Measurements from ENCODE around the gene ENPP6.

Gene ENPP6

DNA sequence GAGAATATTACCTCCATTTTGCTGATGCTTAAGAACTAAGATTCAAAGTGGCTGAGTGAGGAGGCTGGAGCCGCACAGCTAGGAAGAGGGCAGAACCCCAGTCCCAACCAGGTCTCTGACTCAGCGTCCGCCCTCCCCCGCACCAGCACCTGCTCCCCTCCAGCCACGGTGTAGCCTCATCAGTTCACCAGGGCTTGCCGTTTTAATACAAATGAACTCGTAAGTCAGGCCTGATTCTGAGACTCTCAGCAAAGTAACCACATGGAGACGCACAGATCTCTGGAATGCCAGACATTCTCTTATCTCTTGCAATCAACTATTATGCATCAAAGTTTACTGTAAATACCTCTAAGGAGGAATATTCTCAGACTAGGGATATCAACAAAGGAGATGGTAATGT lies 52.4 kb downstream of the ENPP6 start:
- Mint-ChIP-seq H3K9me3 (no peaks in the 10 kb centered on the region), H3K36me3 (ENCODE audit: low read depth) (no peaks in the 10 kb centered on the region), H3K27ac (no peak overlapping the region), H3K27me3 (peaks cover 42% of the 10 kb centered on the region), H3K4me3 (no peak overlapping the region), H3K4me1 (ENCODE audit: low read depth) (peaks cover 10% of the 10 kb centered on the region)
- intact Hi-C loops (cut with micrococcal nuclease) = no loop called here

DNA sequence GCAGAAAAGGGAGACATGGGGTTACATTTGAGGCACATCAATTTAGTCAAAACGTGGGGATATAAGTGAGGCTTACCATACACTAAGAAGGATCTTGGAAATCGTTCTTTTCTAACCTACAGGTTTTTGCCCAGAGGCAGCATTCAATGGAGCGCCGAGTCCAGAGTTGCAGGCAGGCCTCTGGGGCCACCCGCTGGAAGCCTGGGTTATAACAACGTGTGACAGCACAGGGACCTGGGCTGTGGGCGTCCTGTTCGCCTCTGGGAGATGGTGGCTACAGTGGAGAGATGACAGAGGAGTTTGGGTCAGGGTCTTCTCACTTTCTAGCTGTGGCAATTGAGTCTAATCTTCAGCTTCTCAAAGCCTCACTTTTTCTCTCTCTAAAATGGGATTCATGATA lies 53.9 kb downstream of the ENPP6 start:
- intact Hi-C loops (cut with micrococcal nuclease) = no loop called here
- H3K36me3 Mint-ChIP-seq (ENCODE audit: low read depth) = no peaks in the 10 kb centered on the region
- H3K27me3 Mint-ChIP-seq = peaks cover 34% of the 10 kb centered on the region
- no peak overlapping the region for H3K27ac Mint-ChIP-seq
- H3K4me1 Mint-ChIP-seq (ENCODE audit: low read depth) = peaks cover 7% of the 10 kb centered on the region
- H3K9me3 Mint-ChIP-seq = no peaks in the 10 kb centered on the region
- H3K4me3 Mint-ChIP-seq = no peak overlapping the region

DNA sequence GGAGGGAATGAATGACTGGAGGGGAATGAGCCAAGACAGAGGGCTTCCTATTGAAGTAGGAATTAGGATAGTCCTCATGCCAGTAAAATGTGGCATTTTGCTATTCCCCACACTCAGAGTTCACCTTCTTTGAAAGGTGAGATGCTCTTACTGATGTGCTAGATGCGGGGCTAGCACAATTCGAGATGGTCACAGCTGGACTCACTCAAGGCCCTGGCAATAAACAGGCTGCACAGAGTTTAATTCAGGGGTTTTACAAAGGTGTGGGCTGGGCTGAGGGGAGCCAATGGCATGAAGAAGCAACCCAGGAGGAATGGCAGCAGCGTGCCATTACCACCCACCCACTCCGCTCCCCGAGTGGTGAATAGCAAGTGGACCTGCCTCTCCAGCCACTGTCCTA lies 55.1 kb downstream of the ENPP6 start:
- H3K27ac Mint-ChIP-seq = no peak overlapping the region
- no peaks in the 10 kb centered on the region for H3K4me1 Mint-ChIP-seq (ENCODE audit: low read depth)
- intact Hi-C loops (cut with micrococcal nuclease) = no loop called here
- no peak overlapping the region for H3K4me3 Mint-ChIP-seq
- H3K27me3 Mint-ChIP-seq = peaks cover 25% of the 10 kb centered on the region
- no peaks in the 10 kb centered on the region for H3K9me3 Mint-ChIP-seq
- no peaks in the 10 kb centered on the region for H3K36me3 Mint-ChIP-seq (ENCODE audit: low read depth)

DNA sequence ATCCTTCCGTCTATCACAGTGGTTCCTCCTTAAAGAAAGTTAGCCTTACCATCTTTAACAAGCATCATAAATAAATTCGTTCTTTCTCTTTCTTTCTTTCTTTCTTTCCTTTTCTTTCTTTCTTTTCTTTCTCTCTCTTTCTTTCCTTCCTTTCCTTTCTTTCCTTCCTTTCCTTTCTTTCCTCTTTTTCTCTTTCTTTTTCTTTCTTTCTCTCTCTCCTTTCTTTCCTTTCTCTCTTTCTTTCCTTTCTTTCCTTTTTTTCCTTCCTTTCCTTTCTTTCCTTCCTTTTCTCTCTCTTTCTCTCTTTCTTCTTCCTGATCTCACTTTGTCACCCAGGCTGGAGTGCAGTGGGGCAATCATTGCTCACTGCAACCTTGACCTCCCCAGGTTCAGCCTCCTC lies 60.4 kb downstream of the ENPP6 start:
- Mint-ChIP-seq H3K4me3 (no peak overlapping the region), H3K9me3 (no peaks in the 10 kb centered on the region), H3K4me1 (ENCODE audit: low read depth) (no peaks in the 10 kb centered on the region), H3K27ac (no peak overlapping the region), H3K27me3 (peaks cover 5% of the 10 kb centered on the region), H3K36me3 (ENCODE audit: low read depth) (no peaks in the 10 kb centered on the region)
- intact Hi-C loops (cut with micrococcal nuclease) = no loop called here

DNA sequence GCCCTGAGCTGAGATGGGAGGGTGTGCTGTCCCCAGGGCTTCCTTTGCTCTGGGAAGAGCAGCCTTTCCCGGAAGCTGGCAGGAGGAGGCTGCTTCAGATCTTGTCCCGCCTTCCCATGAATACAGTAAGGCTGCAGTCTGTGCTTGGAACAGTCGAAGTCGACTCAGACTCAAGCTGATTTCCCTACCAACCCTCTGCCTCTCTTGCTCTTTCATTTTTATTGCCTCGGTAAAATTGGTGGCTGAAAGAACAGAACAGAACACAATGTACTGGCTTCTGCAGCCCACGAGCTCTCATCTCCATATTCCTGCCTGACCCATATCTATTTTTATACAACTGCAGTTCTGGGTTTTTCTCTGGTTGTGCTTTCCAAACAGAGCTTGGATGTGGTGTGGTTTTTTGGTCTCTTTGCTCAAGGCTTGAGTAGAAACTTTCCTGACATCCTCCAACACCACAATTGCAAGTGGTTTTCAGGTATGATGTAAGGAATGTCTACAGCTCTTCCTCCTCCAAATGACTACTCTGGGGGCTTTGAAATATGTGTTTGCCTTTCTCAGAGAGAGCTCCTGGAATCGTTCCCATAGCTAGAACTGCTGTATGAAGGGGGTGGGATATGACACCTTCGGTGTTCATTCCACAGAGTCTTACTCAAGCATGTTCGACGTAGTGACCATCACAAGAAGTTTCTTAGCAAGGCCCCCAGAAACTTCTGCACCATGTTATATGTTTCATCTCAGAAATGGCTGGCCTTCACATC lies 61.3 kb downstream of the ENPP6 start:
- Mint-ChIP-seq H3K4me1 (ENCODE audit: low read depth) (no peaks in the 10 kb centered on the region), H3K27me3 (peaks cover 2% of the 10 kb centered on the region), H3K36me3 (ENCODE audit: low read depth) (no peaks in the 10 kb centered on the region), H3K27ac (no peak overlapping the region), H3K4me3 (no peak overlapping the region), H3K9me3 (no peaks in the 10 kb centered on the region)
- intact Hi-C loops (cut with micrococcal nuclease) = no loop called here

DNA sequence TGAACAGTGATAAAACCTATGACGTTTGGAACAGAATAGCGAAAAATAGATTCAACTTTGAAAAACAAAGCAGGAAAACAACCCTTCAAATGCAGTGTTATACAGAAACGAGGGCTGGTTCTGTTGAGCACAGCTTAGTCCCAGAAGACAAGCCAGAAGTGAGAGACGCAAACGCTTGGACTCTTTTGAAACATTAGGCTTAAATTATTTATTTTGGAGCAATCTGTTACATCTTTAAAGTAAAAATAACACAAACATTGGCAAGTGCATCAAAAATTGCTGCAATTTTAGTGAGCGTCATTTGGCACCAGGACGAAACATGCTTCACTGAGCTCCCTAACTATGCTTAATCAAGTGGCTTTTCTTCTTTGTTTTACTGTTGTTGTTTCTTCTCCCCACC lies 63.5 kb downstream of the ENPP6 start:
- no peaks in the 10 kb centered on the region for H3K9me3 Mint-ChIP-seq
- no peaks in the 10 kb centered on the region for H3K36me3 Mint-ChIP-seq (ENCODE audit: low read depth)
- H3K27me3 Mint-ChIP-seq = peaks cover 2% of the 10 kb centered on the region
- H3K27ac Mint-ChIP-seq = no peak overlapping the region
- intact Hi-C loops (cut with micrococcal nuclease) = no loop called here
- H3K4me1 Mint-ChIP-seq (ENCODE audit: low read depth) = no peaks in the 10 kb centered on the region
- H3K4me3 Mint-ChIP-seq = no peak overlapping the region

DNA sequence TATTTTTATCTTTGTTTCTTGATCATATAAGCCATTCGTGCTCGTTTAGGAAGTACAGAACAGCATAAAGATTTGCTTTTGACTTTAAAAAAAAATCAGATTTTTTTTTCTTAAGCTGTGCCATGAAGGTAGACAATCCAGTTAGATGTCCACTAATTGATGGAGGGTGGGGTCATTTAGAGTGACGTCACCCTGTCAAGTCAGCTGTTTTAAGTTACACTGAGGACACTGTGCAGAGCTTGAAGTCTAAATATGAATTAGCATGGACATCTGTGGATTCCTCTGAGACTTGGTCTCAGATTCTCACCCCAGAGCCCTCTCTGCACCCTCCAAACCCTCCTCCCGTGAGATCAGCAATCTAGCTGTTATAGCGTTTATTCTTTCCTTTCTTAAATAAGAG lies 63.9 kb downstream of the ENPP6 start:
- Mint-ChIP-seq H3K4me3 (no peak overlapping the region), H3K27ac (no peak overlapping the region), H3K9me3 (no peaks in the 10 kb centered on the region), H3K4me1 (ENCODE audit: low read depth) (no peaks in the 10 kb centered on the region), H3K27me3 (peaks cover 2% of the 10 kb centered on the region), H3K36me3 (ENCODE audit: low read depth) (no peaks in the 10 kb centered on the region)
- intact Hi-C loops (cut with micrococcal nuclease) = no loop called here

DNA sequence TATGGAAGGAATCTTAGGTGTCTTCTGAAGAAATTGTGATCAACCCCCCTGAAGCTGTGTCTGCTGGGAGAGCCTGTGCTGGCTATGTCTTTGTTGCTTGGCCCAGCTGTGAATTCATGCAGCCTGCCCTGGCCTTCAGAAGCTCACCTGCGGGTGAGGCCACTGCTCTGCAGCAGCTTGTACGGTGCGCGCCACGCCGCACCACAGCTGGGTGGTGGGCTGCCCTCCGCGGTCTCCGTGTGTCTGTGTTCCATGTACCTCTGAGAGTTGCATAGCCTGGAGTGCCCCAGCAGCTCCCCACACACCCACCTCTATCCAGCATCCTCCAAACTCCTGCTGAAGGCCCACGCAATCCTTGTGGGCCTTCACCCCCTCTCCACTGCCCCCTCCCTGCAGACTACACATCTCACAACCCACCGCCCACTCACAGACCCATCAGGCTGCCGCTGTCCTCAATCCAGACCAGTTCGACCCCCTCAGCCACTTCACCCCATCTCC lies 65.6 kb downstream of the ENPP6 start:
- Mint-ChIP-seq H3K4me1 (ENCODE audit: low read depth) (no peaks in the 10 kb centered on the region), H3K4me3 (no peak overlapping the region), H3K9me3 (no peaks in the 10 kb centered on the region), H3K27me3 (no peaks in the 10 kb centered on the region), H3K27ac (no peak overlapping the region), H3K36me3 (ENCODE audit: low read depth) (no peaks in the 10 kb centered on the region)
- intact Hi-C loops (cut with micrococcal nuclease) = no loop called here

DNA sequence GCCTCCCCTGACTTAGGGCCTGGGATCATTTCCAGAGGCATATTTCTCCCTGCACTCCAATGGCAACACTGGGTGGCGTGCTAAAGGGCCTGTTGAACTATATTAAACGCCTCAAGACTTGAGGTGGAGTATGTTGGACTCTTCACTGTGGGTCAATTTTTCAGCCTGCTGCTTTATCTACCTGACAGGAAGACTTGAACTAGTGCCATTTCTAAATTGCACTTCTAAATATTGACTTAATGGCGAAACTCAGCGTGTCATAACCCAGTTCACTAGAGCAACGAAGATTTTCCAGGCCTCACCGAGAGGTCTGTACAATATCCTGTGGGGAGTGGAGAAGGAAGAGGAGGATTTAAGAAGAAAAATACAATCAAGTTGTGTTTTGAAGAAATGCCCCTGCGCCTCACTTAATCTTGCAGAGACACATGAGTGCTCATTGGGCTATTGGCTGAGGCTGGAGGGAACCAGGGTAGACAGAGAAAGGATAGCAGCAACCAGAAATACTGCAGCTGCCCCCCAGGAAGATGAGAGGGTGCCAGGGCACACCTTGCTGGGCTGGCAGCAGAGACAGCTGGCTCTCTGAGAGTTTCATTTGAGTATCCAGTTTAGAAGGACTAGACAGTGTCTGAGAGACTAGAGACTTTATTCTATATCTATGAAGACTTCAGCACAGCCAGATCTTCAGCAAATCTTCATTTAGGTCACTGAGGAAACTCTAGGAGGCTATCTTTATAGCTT lies 67.4 kb downstream of the ENPP6 start:
- intact Hi-C loops (cut with micrococcal nuclease) = no loop called here

DNA sequence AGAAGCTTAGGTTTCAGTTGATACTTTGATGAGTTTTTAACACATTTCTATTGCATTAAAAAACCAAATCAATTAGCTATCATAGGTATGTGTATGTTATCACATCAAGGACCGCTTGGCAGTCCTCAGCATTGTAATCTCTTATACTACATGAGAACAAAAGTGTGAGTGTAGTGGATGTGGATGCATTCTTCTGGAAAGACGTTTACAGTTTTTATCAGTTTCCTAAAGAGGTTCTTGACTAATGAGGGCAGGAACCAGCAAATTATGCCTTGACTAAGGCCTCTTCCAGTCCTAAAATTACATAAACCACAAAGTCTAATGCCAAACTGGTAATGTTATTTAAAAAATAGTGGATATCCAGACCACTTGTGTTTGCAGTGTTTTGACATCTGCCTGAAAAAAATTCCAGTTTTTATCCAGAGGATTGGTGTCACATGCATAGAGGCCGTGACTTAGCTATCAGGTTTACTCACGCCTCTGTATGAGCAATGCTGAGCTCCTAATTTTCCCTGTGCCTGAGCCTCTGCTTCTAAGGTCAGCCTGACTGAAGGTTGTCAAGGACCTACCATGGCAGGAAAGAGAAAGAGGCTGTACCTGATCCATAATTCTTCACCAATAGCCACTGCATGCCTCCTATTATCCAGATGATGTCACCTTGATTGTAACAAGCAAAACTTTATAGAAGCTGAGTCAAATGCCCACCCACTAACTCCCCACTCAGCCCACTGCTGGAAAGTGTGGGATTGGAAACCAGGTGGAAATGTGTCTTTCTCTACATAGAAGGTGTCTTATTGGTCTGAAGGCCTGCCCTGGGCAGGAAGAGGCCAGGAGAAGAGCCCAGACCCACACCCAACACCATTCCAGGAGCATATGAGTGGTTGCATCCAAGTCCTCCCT lies 68.7 kb downstream of the ENPP6 start:
- H3K4me3 Mint-ChIP-seq = no peak overlapping the region
- H3K36me3 Mint-ChIP-seq (ENCODE audit: low read depth) = no peaks in the 10 kb centered on the region
- H3K27ac Mint-ChIP-seq = no peak overlapping the region
- no peaks in the 10 kb centered on the region for H3K27me3 Mint-ChIP-seq
- intact Hi-C loops (cut with micrococcal nuclease) = no loop called here
- no peaks in the 10 kb centered on the region for H3K9me3 Mint-ChIP-seq
- H3K4me1 Mint-ChIP-seq (ENCODE audit: low read depth) = no peaks in the 10 kb centered on the region

More for the DNA sequence above, 67.4 kb downstream of the ENPP6 start:
- H3K4me1 Mint-ChIP-seq (ENCODE audit: low read depth) = no peaks in the 10 kb centered on the region
- H3K27me3 Mint-ChIP-seq = no peaks in the 10 kb centered on the region
- no peaks in the 10 kb centered on the region for H3K36me3 Mint-ChIP-seq (ENCODE audit: low read depth)
- H3K4me3 Mint-ChIP-seq = no peak overlapping the region
- H3K9me3 Mint-ChIP-seq = no peaks in the 10 kb centered on the region
- H3K27ac Mint-ChIP-seq = no peak overlapping the region

DNA sequence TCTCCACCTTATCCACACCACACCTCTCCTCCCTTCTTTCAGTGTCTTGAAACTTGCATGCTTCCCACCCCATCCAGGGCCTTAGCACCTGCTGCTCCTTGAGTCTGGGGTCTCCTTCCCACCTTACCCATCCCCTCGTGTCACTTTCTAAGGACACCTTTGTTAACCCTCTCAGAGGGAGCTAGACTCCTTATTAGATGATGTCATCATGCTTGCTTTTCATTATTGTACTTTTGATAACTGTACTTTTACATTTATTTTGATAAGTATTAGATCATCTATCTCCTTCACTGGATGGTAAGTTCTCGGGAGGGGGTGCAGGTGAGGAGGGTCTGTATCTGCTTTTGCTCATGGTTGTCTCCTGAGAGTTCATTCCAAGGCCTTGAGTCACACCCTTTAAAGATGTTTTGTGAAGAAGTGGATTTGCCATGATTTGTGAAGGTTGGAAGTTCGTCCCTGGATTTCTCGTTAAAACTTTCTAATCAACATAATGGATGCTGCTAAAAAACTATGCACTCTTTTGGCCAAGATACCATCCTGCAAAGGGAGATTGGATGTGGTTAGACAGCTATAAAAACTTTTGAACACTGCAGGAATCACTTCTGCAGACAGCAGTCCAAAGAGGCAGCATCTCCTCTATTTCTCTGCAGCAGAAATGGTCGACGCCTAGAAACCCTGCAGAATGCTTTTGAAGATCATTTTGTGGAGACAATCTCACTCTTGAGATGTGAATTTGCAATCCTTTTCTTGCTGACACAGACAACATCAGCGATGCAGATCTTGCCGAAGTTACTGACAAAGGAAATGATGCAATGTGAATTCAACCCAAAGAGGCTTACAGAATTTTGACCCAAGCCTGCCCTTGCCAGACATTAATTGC lies 69.6 kb downstream of the ENPP6 start:
- H3K4me1 Mint-ChIP-seq (ENCODE audit: low read depth) = no peaks in the 10 kb centered on the region
- no peak overlapping the region for H3K27ac Mint-ChIP-seq
- no peaks in the 10 kb centered on the region for H3K27me3 Mint-ChIP-seq
- intact Hi-C loops (cut with micrococcal nuclease) = no loop called here
- no peak overlapping the region for H3K4me3 Mint-ChIP-seq
- H3K9me3 Mint-ChIP-seq = no peaks in the 10 kb centered on the region
- no peaks in the 10 kb centered on the region for H3K36me3 Mint-ChIP-seq (ENCODE audit: low read depth)

DNA sequence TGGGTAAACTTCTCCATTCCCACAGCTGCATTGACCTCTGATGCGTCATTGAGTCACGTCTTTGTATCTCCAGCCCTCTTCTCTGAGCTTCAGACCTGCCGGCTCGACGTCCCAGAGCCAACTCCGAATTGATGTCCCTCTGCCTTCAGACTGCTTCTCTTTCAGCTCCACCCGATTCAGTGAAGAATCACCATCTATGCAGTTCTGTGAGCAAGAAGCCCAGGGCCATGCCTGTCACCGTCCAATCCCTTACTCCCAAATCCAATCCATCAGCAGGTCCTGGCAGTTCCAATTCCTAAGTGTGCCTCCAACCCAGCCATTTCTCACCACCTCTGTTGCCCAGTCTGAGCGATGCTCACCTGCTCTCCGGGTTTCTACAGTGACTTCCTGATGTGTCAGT lies 70.7 kb downstream of the ENPP6 start:
- H3K4me1 Mint-ChIP-seq (ENCODE audit: low read depth) = no peaks in the 10 kb centered on the region
- H3K4me3 Mint-ChIP-seq = no peak overlapping the region
- intact Hi-C loops (cut with micrococcal nuclease) = no loop called here
- no peaks in the 10 kb centered on the region for H3K36me3 Mint-ChIP-seq (ENCODE audit: low read depth)
- no peak overlapping the region for H3K27ac Mint-ChIP-seq
- H3K9me3 Mint-ChIP-seq = no peaks in the 10 kb centered on the region
- H3K27me3 Mint-ChIP-seq = no peaks in the 10 kb centered on the region

DNA sequence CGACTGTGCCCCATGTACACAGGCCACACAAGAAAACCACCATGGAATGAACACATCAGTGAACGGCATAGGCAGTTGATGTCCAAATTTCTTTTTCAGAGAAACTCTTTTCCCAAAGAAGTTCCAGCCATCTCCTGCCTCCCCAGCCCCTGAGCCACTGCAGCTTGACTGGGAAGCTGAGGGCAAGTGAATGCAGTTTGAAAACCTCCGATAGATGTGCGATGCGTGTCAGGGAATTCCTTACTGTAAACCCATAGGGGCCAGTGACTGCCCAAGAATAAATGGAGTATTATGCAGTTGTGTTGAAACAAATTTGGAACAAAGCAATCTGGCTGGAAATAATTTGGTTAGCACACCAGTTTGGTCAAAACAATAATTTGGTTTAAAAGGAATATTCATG lies 72.1 kb downstream of the ENPP6 start:
- Mint-ChIP-seq H3K27ac (no peak overlapping the region), H3K4me3 (no peak overlapping the region), H3K27me3 (no peaks in the 10 kb centered on the region), H3K9me3 (no peaks in the 10 kb centered on the region), H3K36me3 (ENCODE audit: low read depth) (no peaks in the 10 kb centered on the region), H3K4me1 (ENCODE audit: low read depth) (no peaks in the 10 kb centered on the region)
- intact Hi-C loops (cut with micrococcal nuclease) = no loop called here

Measured in dendritic cell treated with granulocyte-macrophage colony-stimulating factor and Interleukin-4, amounts not matched to agents 40 ng/mL and 50 ng/mL, for 4 days (primary cell).